Measurements from ENCODE around the gene PELI2.

PELI2 gene

DNA sequence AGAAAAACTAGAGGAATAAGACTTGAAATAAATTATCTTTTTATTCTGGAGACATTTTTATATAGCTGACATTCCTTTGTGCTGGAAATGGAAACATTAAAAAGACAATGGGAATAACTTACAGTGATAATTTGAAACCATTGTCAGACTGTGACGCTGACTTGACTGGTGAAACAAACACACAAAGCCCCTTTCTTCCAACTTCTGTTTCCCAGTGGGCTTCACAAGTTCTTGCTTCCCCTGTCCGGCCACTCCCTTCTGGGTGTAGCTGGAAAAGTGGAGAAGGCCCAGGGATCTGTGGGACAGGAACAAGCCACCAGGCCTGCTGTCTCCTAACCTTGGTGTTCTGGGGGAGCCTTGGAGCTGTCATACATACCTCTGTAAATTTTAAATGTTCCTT is 58.8 kb downstream of the PELI2 start:
- TF ChIP-seq, protein P1, sequence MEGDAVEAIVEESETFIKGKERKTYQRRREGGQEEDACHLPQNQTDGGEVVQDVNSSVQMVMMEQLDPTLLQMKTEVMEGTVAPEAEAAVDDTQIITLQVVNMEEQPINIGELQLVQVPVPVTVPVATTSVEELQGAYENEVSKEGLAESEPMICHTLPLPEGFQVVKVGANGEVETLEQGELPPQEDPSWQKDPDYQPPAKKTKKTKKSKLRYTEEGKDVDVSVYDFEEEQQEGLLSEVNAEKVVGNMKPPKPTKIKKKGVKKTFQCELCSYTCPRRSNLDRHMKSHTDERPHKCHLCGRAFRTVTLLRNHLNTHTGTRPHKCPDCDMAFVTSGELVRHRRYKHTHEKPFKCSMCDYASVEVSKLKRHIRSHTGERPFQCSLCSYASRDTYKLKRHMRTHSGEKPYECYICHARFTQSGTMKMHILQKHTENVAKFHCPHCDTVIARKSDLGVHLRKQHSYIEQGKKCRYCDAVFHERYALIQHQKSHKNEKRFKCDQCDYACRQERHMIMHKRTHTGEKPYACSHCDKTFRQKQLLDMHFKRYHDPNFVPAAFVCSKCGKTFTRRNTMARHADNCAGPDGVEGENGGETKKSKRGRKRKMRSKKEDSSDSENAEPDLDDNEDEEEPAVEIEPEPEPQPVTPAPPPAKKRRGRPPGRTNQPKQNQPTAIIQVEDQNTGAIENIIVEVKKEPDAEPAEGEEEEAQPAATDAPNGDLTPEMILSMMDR (IDR thresholded peaks at IDR 0.05; ENCODE audit: low read depth, low read length, missing control alignments), result no peak
- in situ Hi-C loops (cut with HindIII; ENCODE audit: low sequenced_read_pairs), result no loop called here
- DNase-seq (ENCODE audit: low read depth), result no peak
- no peak overlapping the region for H3K4me3 ChIP-seq (ENCODE audit: low read depth, low read length)

DNA sequence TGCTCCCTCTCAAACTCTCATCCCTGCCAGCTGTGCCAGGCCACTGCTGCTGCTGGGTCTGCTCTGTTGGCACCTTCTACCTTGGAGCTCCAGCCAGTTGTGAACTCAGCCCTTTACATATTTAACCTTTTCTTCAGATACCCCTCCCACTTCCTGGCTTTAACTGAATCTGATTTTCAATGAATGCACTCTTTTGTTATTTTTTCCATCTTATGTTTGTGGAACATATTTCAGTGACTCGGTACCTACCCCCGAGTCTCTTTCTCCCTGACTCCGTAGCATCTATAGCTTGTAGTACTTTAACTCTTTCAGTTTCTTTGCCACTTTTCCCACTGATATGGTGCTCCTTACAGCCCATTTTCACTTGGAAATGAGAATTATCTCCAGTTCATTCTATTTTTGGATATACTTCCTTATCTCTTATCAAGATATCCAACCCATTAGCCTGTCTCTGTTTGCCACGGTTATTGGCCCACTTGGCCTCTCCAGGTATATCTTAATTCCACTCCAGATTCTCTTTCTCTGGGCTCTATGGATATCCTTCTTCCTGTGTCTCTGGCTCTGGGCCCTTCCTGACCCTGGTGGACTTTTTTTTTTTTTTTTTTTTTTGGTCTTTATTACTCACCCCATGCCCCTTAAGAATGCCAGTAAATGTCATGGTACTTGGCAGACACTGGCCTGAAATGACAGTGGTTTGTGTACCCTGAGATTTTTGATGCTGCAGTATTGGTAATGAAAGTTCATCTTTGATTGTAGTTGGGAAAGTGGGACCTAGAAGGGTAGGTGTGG is 62.7 kb downstream of the PELI2 start:
- no peak for DNase-seq (ENCODE audit: low read depth)
- TF ChIP-seq, protein P1 (IDR thresholded peaks at IDR 0.05; ENCODE audit: low read depth, low read length, missing control alignments), result no peak
- in situ Hi-C loops (cut with HindIII; ENCODE audit: low sequenced_read_pairs), result no loop called here
- no peak overlapping the region for H3K4me3 ChIP-seq (ENCODE audit: low read depth, low read length)

DNA sequence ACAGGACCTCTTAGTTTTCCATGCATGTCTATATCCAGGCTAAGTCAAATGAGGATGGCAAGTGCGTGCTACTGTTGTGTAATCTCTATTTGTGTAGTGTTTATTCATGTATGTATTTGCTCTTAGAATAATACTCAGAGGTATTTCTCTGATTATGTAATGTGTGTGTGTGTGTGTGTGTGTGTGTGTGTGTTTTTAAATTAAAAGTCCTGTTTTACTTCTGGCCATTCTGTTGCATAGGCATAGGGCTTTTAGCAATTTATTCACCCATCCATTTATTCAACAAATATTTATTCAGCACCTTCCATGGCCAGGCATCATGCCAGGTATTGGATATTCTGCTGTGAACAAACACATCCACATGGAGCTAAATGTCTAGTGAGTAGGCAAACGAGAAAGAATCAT is 63.5 kb downstream of the PELI2 start:
- H3K4me3 ChIP-seq (ENCODE audit: low read depth, low read length), result no peak overlapping the region
- in situ Hi-C loops (cut with HindIII; ENCODE audit: low sequenced_read_pairs), result no loop called here
- TF ChIP-seq, protein P1 (IDR thresholded peaks at IDR 0.05; ENCODE audit: low read depth, low read length, missing control alignments), result no peak
- no peak for DNase-seq (ENCODE audit: low read depth)

DNA sequence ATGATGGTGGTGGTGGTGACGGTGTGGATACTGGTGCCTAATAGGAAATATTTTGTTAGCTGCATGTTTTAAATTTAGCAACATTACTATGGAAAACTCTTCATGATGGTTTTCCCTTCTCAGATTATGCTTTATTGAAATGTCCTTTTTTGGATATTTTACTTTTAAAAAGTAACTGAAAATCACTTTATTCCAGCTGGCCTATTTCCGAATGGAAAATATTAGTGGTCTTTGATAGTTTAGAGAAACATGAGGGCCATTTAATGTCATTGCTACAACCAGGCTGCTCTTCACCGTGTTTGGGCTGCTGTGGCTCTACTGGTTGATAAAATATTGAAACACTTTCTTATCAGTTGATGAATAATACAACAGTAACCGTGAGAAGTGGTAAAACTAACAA is 64.2 kb downstream of the PELI2 start:
- TF ChIP-seq, protein P1 (IDR thresholded peaks at IDR 0.05; ENCODE audit: low read depth, low read length, missing control alignments), result no peak
- H3K4me3 ChIP-seq (ENCODE audit: low read depth, low read length), result no peak overlapping the region
- in situ Hi-C loops (cut with HindIII; ENCODE audit: low sequenced_read_pairs), result no loop called here
- DNase-seq (ENCODE audit: low read depth), result no peak

DNA sequence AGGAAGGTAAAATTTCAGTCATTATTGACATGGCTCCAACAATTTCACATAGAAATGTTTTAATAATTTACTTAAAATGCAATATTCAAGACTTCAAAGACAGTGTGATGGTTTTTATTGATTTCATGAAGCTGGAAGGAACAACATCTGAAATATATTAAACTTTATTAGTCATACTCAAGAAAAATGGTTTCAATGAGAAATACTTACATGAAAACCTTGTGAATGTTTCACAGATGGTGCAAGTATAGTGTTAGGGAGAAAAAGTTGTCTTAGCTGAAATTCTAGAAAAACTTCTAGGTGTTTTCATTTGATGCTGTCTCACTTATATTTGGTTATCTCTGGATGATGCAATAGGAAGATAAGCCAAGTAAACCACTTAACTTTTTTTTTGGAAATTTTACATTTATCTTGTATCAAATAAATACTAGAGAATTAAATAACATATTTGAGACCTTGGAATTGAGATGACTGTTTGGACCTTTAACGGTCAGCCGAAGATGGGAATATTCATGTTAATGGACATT is 65.5 kb downstream of the PELI2 start:
- no peak for DNase-seq (ENCODE audit: low read depth)
- no peak overlapping the region for H3K4me3 ChIP-seq (ENCODE audit: low read depth, low read length)
- TF ChIP-seq, protein P1 (IDR thresholded peaks at IDR 0.05; ENCODE audit: low read depth, low read length, missing control alignments), result no peak
- in situ Hi-C loops (cut with HindIII; ENCODE audit: low sequenced_read_pairs), result no loop called here

DNA sequence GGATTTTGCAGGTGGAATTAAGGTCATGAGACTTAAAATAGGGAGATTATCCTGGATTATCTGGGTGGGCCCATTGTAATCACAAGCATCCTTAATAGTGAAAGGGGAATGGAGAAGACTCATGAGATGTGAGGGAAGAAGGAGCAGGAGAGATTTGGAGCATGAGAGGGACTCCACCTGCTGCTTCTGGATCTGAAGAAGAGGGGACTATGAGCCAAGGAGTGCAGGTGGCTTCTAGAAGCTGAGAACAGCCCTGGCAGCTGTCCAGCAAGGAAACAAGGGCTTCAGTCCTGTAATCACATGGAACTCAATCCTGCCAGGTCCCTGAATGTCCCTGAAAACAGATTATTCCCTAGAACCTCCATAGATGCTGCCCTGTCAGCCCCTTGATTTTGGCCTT is 67.8 kb downstream of the PELI2 start:
- TF ChIP-seq, protein P1 (IDR thresholded peaks at IDR 0.05; ENCODE audit: low read depth, low read length, missing control alignments), result no peak
- in situ Hi-C loops (cut with HindIII; ENCODE audit: low sequenced_read_pairs), result no loop called here
- DNase-seq (ENCODE audit: low read depth), result no peak
- H3K4me3 ChIP-seq (ENCODE audit: low read depth, low read length), result no peak overlapping the region
